ENCODE measurements around the gene WWOX. TPM values are rescaled to one million over a fixed set of nuclear protein-coding genes. Genes with fewer than 3 reads are reported as not detected.

Gene WWOX
- total RNA-seq, 1 donor from 2014 or later = 19.1 TPM

- no peak for DNase-seq (ENCODE audit: extremely low read depth, low read depth, low spot score)
These were observed 738.3 kb downstream of the WWOX start for GRCh38 chr16:78837706-78838105.

GRCh38 chr16:78838276-78838675 lies 738.8 kb downstream of the WWOX start:
- no peak for DNase-seq (ENCODE audit: extremely low read depth, low read depth, low spot score)

GRCh38 chr16:78842950-78843349 lies 743.5 kb downstream of the WWOX start:
- no peak for DNase-seq (ENCODE audit: extremely low read depth, low read depth, low spot score)

- DNase-seq (ENCODE audit: extremely low read depth, low read depth, low spot score) = no peak
These were observed 744.5 kb downstream of the WWOX start for GRCh38 chr16:78843978-78844377.

GRCh38 chr16:78844682-78845081 lies 745.2 kb downstream of the WWOX start:
- no peak for DNase-seq (ENCODE audit: extremely low read depth, low read depth, low spot score)

- DNase-seq (ENCODE audit: extremely low read depth, low read depth, low spot score) = no peak
These were observed 751.8 kb downstream of the WWOX start for GRCh38 chr16:78851266-78851665.

GRCh38 chr16:78852081-78852635 lies 752.7 kb downstream of the WWOX start:
- DNase-seq (ENCODE audit: extremely low read depth, low read depth, low spot score) = no peak

GRCh38 chr16:78862022-78862421 lies 762.6 kb downstream of the WWOX start:
- DNase-seq (ENCODE audit: extremely low read depth, low read depth, low spot score) = no peak

GRCh38 chr16:78866521-78866920 lies 767.1 kb downstream of the WWOX start:
- DNase-seq (ENCODE audit: extremely low read depth, low read depth, low spot score) = no peak

GRCh38 chr16:78869492-78869891 lies 770.0 kb downstream of the WWOX start:
- DNase-seq (ENCODE audit: extremely low read depth, low read depth, low spot score) = no peak

GRCh38 chr16:78871241-78871640 lies 771.8 kb downstream of the WWOX start:
- no peak for DNase-seq (ENCODE audit: extremely low read depth, low read depth, low spot score)

GRCh38 chr16:78876671-78877070 lies 777.2 kb downstream of the WWOX start:
- no peak for DNase-seq (ENCODE audit: extremely low read depth, low read depth, low spot score)

GRCh38 chr16:78877114-78877655 lies 777.7 kb downstream of the WWOX start:
- DNase-seq (ENCODE audit: extremely low read depth, low read depth, low spot score) = no peak

- no peak for DNase-seq (ENCODE audit: extremely low read depth, low read depth, low spot score)
These were observed 779.1 kb downstream of the WWOX start for GRCh38 chr16:78878570-78878969.

GRCh38 chr16:78879011-78879410 lies 779.6 kb downstream of the WWOX start:
- no peak for DNase-seq (ENCODE audit: extremely low read depth, low read depth, low spot score)

- DNase-seq (ENCODE audit: extremely low read depth, low read depth, low spot score) = no peak
These were observed 782.7 kb downstream of the WWOX start for GRCh38 chr16:78882150-78882549.

- DNase-seq (ENCODE audit: extremely low read depth, low read depth, low spot score) = no peak
These were observed 783.3 kb downstream of the WWOX start for GRCh38 chr16:78882751-78883150.

- DNase-seq (ENCODE audit: extremely low read depth, low read depth, low spot score) = no peak
These were observed 784.8 kb downstream of the WWOX start for GRCh38 chr16:78884204-78884603.

GRCh38 chr16:78889346-78889745 lies 789.9 kb downstream of the WWOX start:
- no peak for DNase-seq (ENCODE audit: extremely low read depth, low read depth, low spot score)

- no peak for DNase-seq (ENCODE audit: extremely low read depth, low read depth, low spot score)
These were observed 791.0 kb downstream of the WWOX start for GRCh38 chr16:78890373-78890895.

GRCh38 chr16:78892951-78893733 lies 793.7 kb downstream of the WWOX start:
- DNase-seq (ENCODE audit: extremely low read depth, low read depth, low spot score) = no peak

GRCh38 chr16:78894886-78895285 lies 795.4 kb downstream of the WWOX start:
- DNase-seq (ENCODE audit: extremely low read depth, low read depth, low spot score) = no peak
